BLaER1 (cell line): ENCODE data around the gene PEF1.

Source experiments
- H3K27ac ChIP-seq: shearing (Covaris generic); formaldehyde crosslinking; 2 replicates; pipeline ENCODE4 v1.8.1; 2022
- H3K27me3 ChIP-seq: shearing (Covaris generic); formaldehyde crosslinking; 2 replicates; pipeline ENCODE4 v1.8.1; 2022
- H3K36me3 ChIP-seq: shearing (Covaris generic); formaldehyde crosslinking; 2 replicates; pipeline ENCODE4 v1.8.1; 2022
- H3K4me1 ChIP-seq: shearing (Covaris generic); formaldehyde crosslinking; 2 replicates; pipeline ENCODE4 v1.8.1; 2022
- H3K4me2 ChIP-seq: shearing (Covaris generic); formaldehyde crosslinking; 2 replicates; pipeline ENCODE4 v1.8.1; 2022
- H3K4me3 ChIP-seq: shearing (Covaris generic); formaldehyde crosslinking; 2 replicates; pipeline ENCODE4 v1.8.1; 2022
- H3K9ac ChIP-seq: shearing (Covaris generic); formaldehyde crosslinking; 2 replicates; pipeline ENCODE4 v1.8.1; 2022
- H3K9me3 ChIP-seq: shearing (Covaris generic); formaldehyde crosslinking; 2 replicates; pipeline ENCODE4 v1.8.1; 2022
- H4K20me1 ChIP-seq: shearing (Covaris generic); formaldehyde crosslinking; 2 replicates; pipeline ENCODE4 v1.8.1; 2022
- Cebpa-rat ChIP-seq: shearing (Covaris generic); IDR thresholded peaks from 2 replicates; pipeline ENCODE4 v1.8.1; 2022

The PEF1 gene

DNA sequence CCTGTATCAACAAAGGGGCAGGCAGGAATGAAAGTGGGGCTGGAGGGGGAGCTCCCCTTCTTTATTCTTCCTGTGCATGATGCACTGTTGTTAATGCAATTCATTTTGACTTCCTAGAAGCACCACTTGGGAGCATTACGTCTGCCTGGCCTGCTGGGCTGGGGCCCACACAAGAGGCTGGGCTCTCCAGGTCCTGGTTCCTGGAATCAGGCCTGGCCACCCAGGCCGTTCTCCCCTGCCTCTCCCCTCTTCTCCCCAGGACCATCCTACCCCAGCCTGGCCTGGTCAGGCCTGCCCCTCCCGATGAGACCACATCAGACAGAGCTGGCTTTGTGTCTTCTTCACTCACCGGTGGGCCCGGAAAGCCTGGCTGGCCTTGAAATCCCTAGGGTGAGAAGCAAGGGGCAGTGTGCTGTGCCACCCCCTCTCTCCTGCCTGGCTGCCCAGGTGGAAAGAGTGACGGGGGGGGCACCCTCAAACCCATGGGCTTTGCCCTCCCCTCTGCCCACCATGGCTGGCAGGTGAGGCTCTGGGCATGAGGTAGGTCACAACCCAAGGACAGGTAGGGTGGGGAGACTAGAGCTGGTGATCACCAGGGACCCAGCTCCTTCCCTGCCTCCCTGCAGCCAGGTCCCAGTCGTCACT, 20.7 kb upstream of the PEF1 start:
- Histone ChIP-seq H3K9me3 (no peaks in the 10 kb centered on the region), H4K20me1 (no peaks in the 10 kb centered on the region), H3K27ac (peak overlapping the region; percentile 45; the same call in 1 of the 2 replicates), H3K27me3 (peaks cover 15% of the 10 kb centered on the region), H3K9ac (0 out of 2 replicates have a peak overlapping the region, but pooled peaks have one; percentile 1), H3K4me2 (peak overlapping the region; percentile 72), H3K4me3 (no peak overlapping the region), H3K4me1 (peaks cover 93% of the 10 kb centered on the region), H3K36me3 (no peaks in the 10 kb centered on the region)
- no peak for TF ChIP-seq Cebpa-rat

DNA sequence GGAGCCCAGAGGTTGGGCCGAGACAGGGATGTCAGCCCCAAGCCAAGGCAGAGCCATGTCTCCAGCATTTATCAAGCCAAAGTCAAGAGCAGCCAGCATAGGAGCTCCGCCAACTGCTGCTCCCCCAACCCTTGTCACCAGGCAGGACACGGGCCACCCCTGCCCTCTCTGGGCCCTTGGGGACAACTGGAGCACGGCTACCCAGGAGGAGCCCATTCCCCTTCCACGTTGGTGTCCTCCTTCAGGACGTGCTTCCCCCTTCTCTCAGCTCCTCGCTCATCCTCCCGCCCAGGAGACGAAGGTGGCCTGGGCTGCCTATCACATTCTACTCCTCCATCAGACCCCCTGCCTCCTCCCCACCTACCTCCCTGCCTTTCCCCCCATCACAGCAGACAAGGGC, 19.9 kb upstream of the PEF1 start:
- peaks cover 7% of the 10 kb centered on the region for H3K27me3 ChIP-seq
- H3K9ac ChIP-seq, result no peak overlapping the region
- H3K36me3 ChIP-seq, result no peaks in the 10 kb centered on the region
- peaks cover 93% of the 10 kb centered on the region for H3K4me1 ChIP-seq
- H3K4me3 ChIP-seq, result no peak overlapping the region
- H3K27ac ChIP-seq, result peak overlapping the region; percentile 32; the same call in 1 of the 2 replicates
- H3K9me3 ChIP-seq, result no peaks in the 10 kb centered on the region
- H3K4me2 ChIP-seq, result peak overlapping the region; percentile 72
- TF ChIP-seq Cebpa-rat, result no peak
- no peaks in the 10 kb centered on the region for H4K20me1 ChIP-seq

DNA sequence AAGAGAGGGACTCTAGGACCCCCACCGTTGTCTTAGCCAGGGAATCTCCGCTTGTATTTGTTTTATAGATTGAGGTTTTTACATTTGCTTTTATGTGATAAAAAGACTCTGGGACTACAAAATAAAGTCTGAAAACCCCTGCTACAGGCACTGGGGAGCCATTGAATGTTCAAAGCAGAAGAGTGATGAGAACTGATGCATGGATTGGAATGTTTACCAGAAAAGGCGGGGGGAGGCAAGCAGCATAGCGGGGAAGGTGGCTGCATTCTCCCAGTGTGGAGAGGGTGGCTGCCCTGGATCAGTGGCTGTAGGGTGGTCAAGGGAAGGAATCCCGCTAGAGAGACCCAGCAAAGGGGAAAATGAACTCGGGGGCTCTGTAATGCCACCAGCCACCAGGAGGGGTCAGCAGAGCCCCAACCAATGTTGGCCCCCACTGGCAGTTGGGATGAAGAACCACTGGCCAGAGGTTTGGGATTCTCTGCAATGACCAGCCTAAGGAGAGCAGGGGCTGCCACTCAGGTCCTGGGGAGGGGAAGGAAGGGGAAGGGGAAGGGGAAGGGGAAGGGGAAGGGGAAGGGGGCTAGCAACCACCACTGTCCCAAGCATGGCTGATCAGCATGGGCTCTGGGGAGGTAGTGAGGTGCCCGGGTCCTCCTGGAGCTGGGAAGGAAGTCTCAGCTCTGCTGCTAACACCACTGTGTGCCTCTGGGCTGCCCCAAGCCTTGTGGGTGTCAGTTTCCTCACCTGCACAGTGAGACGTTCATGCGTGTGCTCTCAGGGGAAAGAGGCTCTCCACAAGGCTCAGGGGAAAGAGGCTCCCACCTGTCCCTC, 19.2 kb upstream of the PEF1 start:
- TF ChIP-seq Cebpa-rat, result no peak
- Histone ChIP-seq H3K27ac (peak overlapping the region; percentile 32; the same call in 1 of the 2 replicates), H3K4me3 (no peak overlapping the region), H4K20me1 (no peaks in the 10 kb centered on the region), H3K4me2 (peak overlapping the region; percentile 72), H3K27me3 (peaks cover under 1% of the 10 kb centered on the region; the same call in 1 of the 2 replicates), H3K9ac (no peak overlapping the region), H3K36me3 (no peaks in the 10 kb centered on the region), H3K4me1 (peaks cover 96% of the 10 kb centered on the region), H3K9me3 (no peaks in the 10 kb centered on the region)

DNA sequence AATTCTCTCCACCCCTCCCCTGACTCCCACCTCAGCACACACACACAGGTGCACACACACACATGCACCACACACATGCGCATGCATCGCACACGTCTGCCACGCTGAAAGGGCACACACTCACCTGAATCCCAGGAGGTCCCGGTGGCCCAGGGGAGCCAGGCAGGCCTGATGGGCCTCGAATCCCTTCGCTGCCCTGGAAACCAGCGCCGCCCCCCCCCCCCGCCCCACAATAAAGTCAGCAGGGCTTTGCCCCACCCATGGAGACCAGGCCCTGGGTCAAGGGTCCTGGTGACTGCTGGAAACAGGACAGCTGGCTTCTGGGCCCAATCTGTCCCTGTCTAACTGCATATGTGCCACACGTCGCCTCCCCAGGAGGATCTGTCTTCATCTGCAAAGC, 17.8 kb upstream of the PEF1 start:
- H3K27me3 ChIP-seq, result no peaks in the 10 kb centered on the region
- no peaks in the 10 kb centered on the region for H3K36me3 ChIP-seq
- H3K4me1 ChIP-seq, result peaks cover 100% of the 10 kb centered on the region
- no peaks in the 10 kb centered on the region for H3K9me3 ChIP-seq
- peak overlapping the region; percentile 27; the same call in 1 of the 2 replicates for H3K27ac ChIP-seq
- no peaks in the 10 kb centered on the region for H4K20me1 ChIP-seq
- no peak overlapping the region for H3K9ac ChIP-seq
- peak overlapping the region; percentile 84 for H3K4me2 ChIP-seq
- no peak for TF ChIP-seq Cebpa-rat
- H3K4me3 ChIP-seq, result no peak overlapping the region

DNA sequence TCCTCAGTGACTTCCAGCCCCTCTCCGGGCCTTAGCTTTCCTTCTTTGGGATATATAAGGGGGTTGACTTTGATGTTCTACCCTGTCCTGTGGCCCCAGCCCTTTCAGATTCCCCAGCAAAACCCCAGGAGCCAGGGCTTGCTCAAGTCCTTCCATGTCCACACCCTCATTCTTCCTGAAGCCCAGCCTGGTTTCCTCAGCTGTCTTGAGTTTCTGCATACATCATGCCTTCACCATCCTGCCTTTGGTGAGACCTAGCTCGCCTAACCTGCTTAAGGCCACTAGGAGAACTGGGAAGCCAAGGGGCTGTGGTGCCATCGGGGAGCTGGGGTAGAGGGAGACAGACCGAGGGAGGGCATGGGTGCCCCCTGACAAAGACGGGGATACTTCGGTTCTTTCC, 17.2 kb upstream of the PEF1 start:
- TF ChIP-seq Cebpa-rat, result no peak
- Histone ChIP-seq H3K27me3 (no peaks in the 10 kb centered on the region), H3K27ac (peak overlapping the region; percentile 85), H4K20me1 (no peaks in the 10 kb centered on the region), H3K4me2 (peak overlapping the region; percentile 84), H3K36me3 (no peaks in the 10 kb centered on the region), H3K9ac (peak overlapping the region; percentile 59; the same call in 1 of the 2 replicates), H3K9me3 (no peaks in the 10 kb centered on the region), H3K4me3 (no peak overlapping the region), H3K4me1 (peaks cover 100% of the 10 kb centered on the region)

GRCh38 chr1:31660871-31661455, 16.3 kb upstream of the PEF1 start:
- no peaks in the 10 kb centered on the region for H3K9me3 ChIP-seq
- H3K4me1 ChIP-seq, result peaks cover 100% of the 10 kb centered on the region
- no peaks in the 10 kb centered on the region for H3K27me3 ChIP-seq
- no peaks in the 10 kb centered on the region for H4K20me1 ChIP-seq
- 0 out of 2 replicates have a peak overlapping the region, but pooled peaks have one; percentile 23 for H3K4me3 ChIP-seq
- no peaks in the 10 kb centered on the region for H3K36me3 ChIP-seq
- H3K9ac ChIP-seq, result peak overlapping the region; percentile 59
- TF ChIP-seq Cebpa-rat, result no peak
- H3K4me2 ChIP-seq, result peak overlapping the region; percentile 84
- peak overlapping the region; percentile 85 for H3K27ac ChIP-seq

- no peaks in the 10 kb centered on the region for H4K20me1 ChIP-seq
- H3K4me1 ChIP-seq, result peaks cover 96% of the 10 kb centered on the region
- H3K27ac ChIP-seq, result peak overlapping the region; percentile 85
- no peak for TF ChIP-seq Cebpa-rat
- peak overlapping the region; percentile 23 for H3K4me3 ChIP-seq
- peak overlapping the region; percentile 84 for H3K4me2 ChIP-seq
- H3K36me3 ChIP-seq, result no peaks in the 10 kb centered on the region
- no peaks in the 10 kb centered on the region for H3K27me3 ChIP-seq
- H3K9ac ChIP-seq, result peak overlapping the region; percentile 59
- H3K9me3 ChIP-seq, result no peaks in the 10 kb centered on the region
Measured at GRCh38 chr1:31659889-31660288, 15.2 kb upstream of the PEF1 start.

DNA sequence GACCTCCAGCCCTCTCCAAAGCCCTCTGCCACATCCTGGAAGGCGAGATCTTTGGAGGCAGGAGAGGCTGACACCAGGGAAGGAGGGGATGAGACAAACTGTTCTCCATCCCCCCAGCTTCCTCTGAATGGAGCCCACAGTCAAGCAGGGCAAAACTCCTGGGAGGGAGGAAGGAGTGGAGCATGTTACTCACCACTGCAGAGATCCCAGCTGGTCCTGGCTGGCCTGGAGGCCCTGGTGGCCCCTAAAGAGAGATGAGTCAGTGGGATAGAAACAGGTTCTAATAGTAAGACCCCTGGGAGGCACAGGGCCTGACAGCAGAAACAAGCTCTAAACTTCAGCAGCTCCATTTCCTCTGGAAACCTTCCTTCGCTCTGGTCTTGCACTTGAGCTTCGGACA, 14.0 kb upstream of the PEF1 start:
- peaks cover 84% of the 10 kb centered on the region for H3K4me1 ChIP-seq
- H3K4me2 ChIP-seq, result peak overlapping the region; percentile 84
- H3K36me3 ChIP-seq, result no peaks in the 10 kb centered on the region
- H3K9me3 ChIP-seq, result no peaks in the 10 kb centered on the region
- TF ChIP-seq Cebpa-rat, result no peak
- H4K20me1 ChIP-seq, result no peaks in the 10 kb centered on the region
- H3K4me3 ChIP-seq, result no peak overlapping the region
- H3K9ac ChIP-seq, result peak overlapping the region; percentile 53
- H3K27me3 ChIP-seq, result no peaks in the 10 kb centered on the region
- H3K27ac ChIP-seq, result peak overlapping the region; percentile 85

GRCh38 chr1:31657972-31658510, 13.4 kb upstream of the PEF1 start:
- H3K27me3 ChIP-seq, result no peaks in the 10 kb centered on the region
- H4K20me1 ChIP-seq, result no peaks in the 10 kb centered on the region
- H3K4me2 ChIP-seq, result peak overlapping the region; percentile 84
- H3K36me3 ChIP-seq, result no peaks in the 10 kb centered on the region
- no peaks in the 10 kb centered on the region for H3K9me3 ChIP-seq
- peaks cover 77% of the 10 kb centered on the region for H3K4me1 ChIP-seq
- peak overlapping the region; percentile 53 for H3K9ac ChIP-seq
- no peak for TF ChIP-seq Cebpa-rat
- peak overlapping the region; percentile 85 for H3K27ac ChIP-seq
- no peak overlapping the region for H3K4me3 ChIP-seq
